GM23338 (cell line): ENCODE measurements around the gene KMT2C.
"Not testable (repeated sequence)": the region's sequence is repeated elsewhere in the genome, so short reads cannot be mapped to it uniquely, and the experiment has no call there.

Experiments used
- CREB1 ChIP-seq: fragments of 250-450 bp; sonication (Bioruptor Pico); IDR thresholded peaks from 2 replicates; pipeline ENCODE4 v1.5.0; 2020; ENCODE audit warnings: low read depth, mild to moderate bottlenecking, moderate library complexity
- CTCF ChIP-seq, 2 experiments: fragments of 200-600 bp in 1 of 2; sonication (generic) in 1 of 2; conservative IDR thresholded peaks; 2 replicates each; pipeline versions ENCODE4 v1.5.1 to v1.6.1; 2016 to 2017; ENCODE audit warnings: antibody characterized with exemption in 2 of 2, low read depth in 2 of 2, mild to moderate bottlenecking in 2 of 2, moderate library complexity in 1 of 2
- EZH2 ChIP-seq: fragments of 200-600 bp; sonication (generic); IDR thresholded peaks from one replicate; pipeline ENCODE4 v1.8.0; 2017; ENCODE audit warnings: antibody characterized with exemption, mild to moderate bottlenecking, low read depth; ENCODE audit not compliant: unreplicated experiment
- REST ChIP-seq: IDR thresholded peaks from one replicate; pipeline ENCODE4 v1.6.1; 2018; ENCODE audit warnings: antibody characterized with exemption; ENCODE audit not compliant: unreplicated experiment
- ZNF114 ChIP-seq: fragments of 250-450 bp; sonication (Bioruptor Pico); IDR thresholded peaks from 2 replicates; pipeline ENCODE4 v1.5.0; 2020; ENCODE audit warnings: mild to moderate bottlenecking, moderate library complexity
- ZNF462 ChIP-seq: fragments of 250-450 bp; sonication (Bioruptor Pico); IDR thresholded peaks from 2 replicates; pipeline ENCODE4 v1.5.0; 2020; ENCODE audit warnings: mild to moderate bottlenecking, moderate library complexity

- not testable (repeated sequence) for TF ChIP-seq CTCF (conservative IDR thresholded peaks at IDR 0.05; ENCODE audit: low read depth in 2 of 2); ZNF462 (CRISPR knock-in tag); EZH2; CREB1 (CRISPR knock-in tag); REST; ZNF114
These were observed 190.4 kb downstream of the KMT2C start for GRCh38 chr7:152245417-152245816.
